T-helper 22 cell (primary cell): ENCODE data around the gene DTYMK.

Experiments
- DNase-seq: peaks from one replicate; pipeline ENCODE4 v3.0.0-alpha.2; 2020; ENCODE audit warnings: low read depth

DTYMK gene

GRCh38 chr2:241649404-241649803 is 37.2 kb downstream of the DTYMK start:
- no peak for DNase-seq

DNA sequence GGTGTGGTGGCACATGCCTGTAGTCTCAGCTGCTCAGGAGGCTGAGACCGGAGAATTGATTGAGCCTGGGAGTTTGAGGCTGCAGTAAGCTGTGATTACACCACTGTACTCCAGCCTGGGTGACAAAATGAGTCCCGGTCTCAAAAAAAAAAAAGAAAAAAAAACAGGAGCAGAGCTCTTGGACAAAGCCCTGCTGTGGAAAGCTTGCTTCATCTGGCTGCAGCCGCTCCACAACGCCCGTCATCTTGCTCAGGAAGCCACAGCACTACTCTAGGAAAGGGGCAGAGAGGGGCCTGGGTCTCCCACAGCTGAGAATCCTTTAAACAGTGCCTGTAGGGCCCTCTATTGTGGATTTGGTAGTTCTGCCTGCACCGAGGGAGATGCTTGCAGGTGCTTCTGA is 38.2 kb downstream of the DTYMK start:
- DNase-seq: no peak

- no peak for DNase-seq
Observed at GRCh38 chr2:241645915-241646645, 40.5 kb downstream of the DTYMK start.

- no peak for DNase-seq
Observed at GRCh38 chr2:241645056-241645914, 41.3 kb downstream of the DTYMK start.

GRCh38 chr2:241641631-241642030 is 45.0 kb downstream of the DTYMK start:
- DNase-seq: no peak

- no peak for DNase-seq
Observed at GRCh38 chr2:241640165-241640795, 46.3 kb downstream of the DTYMK start.

- DNase-seq: no peak
Observed at GRCh38 chr2:241639385-241639784, 47.2 kb downstream of the DTYMK start.

DNA sequence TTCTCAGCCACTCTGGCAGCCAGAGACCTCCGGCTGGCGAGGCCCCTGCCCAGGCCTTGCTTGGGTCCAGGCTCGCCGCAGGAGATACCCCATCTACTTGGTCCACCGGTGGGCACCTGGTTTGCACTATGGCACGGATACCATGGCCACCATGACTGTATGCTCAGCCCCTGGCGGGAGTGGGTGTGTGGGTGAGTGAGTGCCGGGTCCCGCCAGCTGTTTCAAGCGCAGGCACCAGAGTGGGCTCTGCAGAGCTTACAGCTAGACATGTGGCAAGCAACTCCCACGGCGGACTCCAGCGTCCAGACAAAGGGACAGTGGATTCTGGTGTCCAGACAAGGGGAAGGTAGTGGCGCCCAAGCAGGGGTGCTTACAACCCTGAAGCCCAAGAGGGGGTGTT is 47.7 kb downstream of the DTYMK start:
- DNase-seq: no peak

GRCh38 chr2:241637795-241638660 is 48.6 kb downstream of the DTYMK start:
- DNase-seq: no peak

GRCh38 chr2:241637018-241637794 is 49.4 kb downstream of the DTYMK start, which contains the start of the genes ATG4B and THAP4:
Gene ATG4B, plus strand, starts transcription at chr2:241637693. Its CDS starts 22 bp downstream, at chr2:241637715.
Gene THAP4, minus strand, starts transcription at chr2:241637158. Its CDS starts 141 bp downstream, at chr2:241637017.
- DNase-seq: peak; percentile 61

GRCh38 chr2:241636182-241637017 is 50.2 kb downstream of the DTYMK start:
- DNase-seq: no peak

DNA sequence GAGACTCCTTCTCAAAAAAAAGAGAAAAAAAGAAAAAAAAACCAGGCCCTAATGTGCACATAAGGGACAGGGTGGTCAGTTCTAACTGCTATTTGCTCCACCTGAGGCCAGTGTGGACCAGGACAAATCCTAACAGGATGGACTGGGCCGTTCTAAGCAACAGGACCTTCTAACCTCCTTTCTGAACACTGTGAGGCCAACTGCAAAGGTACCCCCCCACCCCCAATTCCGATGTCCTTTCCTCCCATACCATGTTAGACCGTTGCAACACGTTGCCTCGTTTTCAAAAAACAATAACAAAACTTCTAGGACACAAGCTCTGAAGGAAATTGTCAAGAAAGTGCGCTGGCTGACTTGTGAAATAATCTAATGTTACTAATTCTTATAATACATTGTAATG is 50.9 kb downstream of the DTYMK start:
- DNase-seq: no peak

- DNase-seq: no peak
Observed at GRCh38 chr2:241633561-241633960, 53.1 kb downstream of the DTYMK start.

DNA sequence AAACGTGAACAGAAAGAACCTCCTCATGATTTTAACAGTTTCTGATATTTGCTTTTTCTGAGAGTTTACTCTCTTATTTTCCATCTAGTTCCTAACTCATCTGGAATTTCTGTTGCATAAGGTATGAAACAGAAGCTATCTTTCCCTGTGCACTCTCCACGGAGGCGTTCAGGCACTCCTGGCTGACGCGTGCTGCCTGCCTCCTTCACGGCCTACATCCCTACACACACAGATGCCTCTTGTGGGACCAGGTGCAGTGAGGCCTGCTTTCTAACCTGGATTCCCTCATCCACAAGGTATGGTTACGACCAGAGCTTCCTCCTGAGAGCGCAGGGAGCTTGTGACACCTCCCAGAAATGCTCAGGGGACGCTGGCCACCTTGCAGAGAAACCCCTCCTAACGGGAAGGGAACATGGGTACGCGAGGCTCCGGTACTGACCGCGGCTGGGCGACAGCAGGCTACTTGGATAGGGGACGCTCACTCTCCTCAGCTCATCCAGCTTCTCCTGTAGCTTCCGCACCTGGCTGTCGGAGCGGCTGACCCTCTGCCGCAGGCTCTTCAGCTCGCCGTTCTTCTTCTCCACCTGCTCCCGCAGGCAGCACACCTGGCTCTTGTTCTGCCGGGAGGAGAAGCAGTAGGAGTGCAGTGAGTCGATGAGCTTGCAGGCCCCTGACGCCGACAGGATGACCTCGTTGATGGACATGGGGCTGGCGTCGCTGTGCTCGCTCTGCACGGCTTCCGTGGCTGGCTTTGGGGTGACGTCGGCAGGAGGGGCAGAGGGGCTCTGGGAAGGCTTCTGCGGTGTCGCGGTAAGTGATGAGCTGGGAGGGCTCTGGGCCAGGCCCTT is 53.9 kb downstream of the DTYMK start:
- DNase-seq: no peak

GRCh38 chr2:241629762-241630435 is 56.7 kb downstream of the DTYMK start:
- DNase-seq: no peak

DNA sequence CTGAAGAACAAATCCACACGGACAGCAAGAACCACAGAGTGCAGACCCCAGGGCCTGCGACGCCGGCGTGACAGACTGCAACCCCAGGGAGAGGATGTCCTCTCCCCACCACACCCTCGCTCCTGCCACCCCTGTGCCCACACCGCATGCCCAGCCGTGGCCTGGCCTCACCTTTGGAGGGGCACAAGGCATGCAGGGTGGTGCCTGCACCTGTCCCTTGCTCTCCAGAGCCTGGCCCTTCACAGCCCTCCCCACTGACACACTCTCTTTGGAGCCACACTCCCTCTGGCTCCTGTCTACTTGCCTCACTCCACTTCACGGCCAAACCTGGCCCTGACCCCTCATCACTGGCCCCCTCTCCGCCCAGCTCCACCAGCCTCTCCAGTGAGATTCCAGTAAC is 58.9 kb downstream of the DTYMK start:
- DNase-seq: no peak
